Measurements from ENCODE around the gene TTC21A. TPM values are rescaled to one million over a fixed set of nuclear protein-coding genes. Genes with fewer than 3 reads are reported as not detected.
A peak's percentile ranks its signal among the peaks of the same experiment; 100 is the strongest.

The TTC21A gene
- total and polyA plus RNA-seq, 2 of the 13 experiments (the other 11 are each of a cell fraction or from before 2014, with no cell fraction given), result 0.31 to 1.5 TPM

DNA sequence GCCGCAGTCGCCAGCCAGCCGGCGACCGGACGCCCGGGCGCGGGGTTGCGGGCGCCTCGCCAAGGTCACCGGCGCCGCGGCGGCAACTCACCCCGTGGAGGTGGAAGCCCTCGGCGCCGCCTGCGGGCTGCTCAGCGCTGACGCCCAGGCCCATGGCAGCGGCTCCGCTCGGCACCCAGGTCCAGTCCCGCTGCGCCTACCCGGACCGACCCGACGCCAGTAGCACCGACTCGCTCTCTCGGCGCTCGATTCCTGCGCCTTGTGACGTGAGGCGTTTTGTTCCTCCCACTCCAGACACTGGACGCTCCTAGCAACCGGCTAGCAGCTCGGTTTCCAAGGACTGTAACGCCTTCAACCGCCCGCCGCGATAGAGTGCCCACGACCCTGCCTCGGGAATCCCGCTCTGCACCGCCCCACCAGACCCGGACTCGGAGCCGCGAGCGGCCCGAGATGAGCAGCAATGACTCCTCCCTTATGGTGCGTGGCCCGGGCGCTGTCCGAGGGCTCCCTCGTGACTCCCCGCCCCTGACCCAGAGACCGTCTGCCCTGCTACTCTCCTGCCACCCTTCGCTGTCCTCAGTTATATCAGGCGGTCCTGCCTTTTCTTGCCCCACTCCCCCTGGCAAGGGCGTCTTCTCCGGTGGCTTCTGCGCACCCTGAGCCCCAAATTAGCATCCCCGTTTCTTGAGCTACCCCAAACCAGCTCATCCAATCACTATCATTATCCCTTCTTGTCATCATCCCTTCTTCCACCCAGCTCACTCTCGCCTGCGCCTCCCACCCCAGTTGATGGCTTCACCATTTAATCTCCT is at the start of gene TTC21A, which contains the start of gene GORASP1 (continued):
- TF ChIP-seq ZNF790 (CRISPR knock-in tag; IDR thresholded peaks at IDR 0.05; ENCODE audit: borderline replicate concordance) (no peak; the same call in 1 of the 2 replicates), ZSCAN12 (CRISPR knock-in tag; IDR thresholded peaks at IDR 0.05) (no peak), FOXC1 (CRISPR knock-in tag; IDR thresholded peaks at IDR 0.05; ENCODE audit: borderline replicate concordance) (no peak), ZBTB7A (CRISPR knock-in tag; IDR thresholded peaks at IDR 0.05) (no peak), GABPB1 (CRISPR knock-in tag; IDR thresholded peaks at IDR 0.05) (peak; percentile 68; the same call in 1 of the 2 replicates), ZFP36 (IDR thresholded peaks at IDR 0.05; ENCODE audit: borderline replicate concordance, low read depth, low read length, partially characterized antibody) (no peak), SPEN (CRISPR knock-in tag; IDR thresholded peaks at IDR 0.05; ENCODE audit: low read depth) (peak; percentile 41; the same call in 1 of the 2 replicates), IKZF4 (CRISPR knock-in tag; IDR thresholded peaks at IDR 0.05; ENCODE audit: borderline replicate concordance, low read depth, not compliant biosample characterization) (peak; percentile 38), ZNF781 (CRISPR knock-in tag; IDR thresholded peaks at IDR 0.05; ENCODE audit: borderline replicate concordance, not compliant biosample characterization) (peak; percentile 33), XRCC5 (optimal IDR thresholded peaks at IDR 0.05; ENCODE audit: low read length) (peak; percentile 93), RELA (CRISPR knock-in tag; IDR thresholded peaks at IDR 0.05) (0 out of 2 replicates have a peak, but pooled peaks have one; percentile 24), TEAD3 (CRISPR knock-in tag; optimal IDR thresholded peaks at IDR 0.05; ENCODE audit: borderline replicate concordance) (peak; percentile 19), HNF1B (CRISPR knock-in tag; IDR thresholded peaks at IDR 0.05) (0 out of 2 replicates have a peak, but pooled peaks have one; percentile 48), ZBTB46 (CRISPR knock-in tag; IDR thresholded peaks at IDR 0.05; ENCODE audit: borderline replicate concordance) (no peak), HINFP (CRISPR knock-in tag; IDR thresholded peaks at IDR 0.05; ENCODE audit: low read depth) (peak; percentile 58; the same call in 1 of the 2 replicates), ELF1 (CRISPR knock-in tag; IDR thresholded peaks at IDR 0.05) (no peak)
- TF ChIP-seq, protein P1, sequence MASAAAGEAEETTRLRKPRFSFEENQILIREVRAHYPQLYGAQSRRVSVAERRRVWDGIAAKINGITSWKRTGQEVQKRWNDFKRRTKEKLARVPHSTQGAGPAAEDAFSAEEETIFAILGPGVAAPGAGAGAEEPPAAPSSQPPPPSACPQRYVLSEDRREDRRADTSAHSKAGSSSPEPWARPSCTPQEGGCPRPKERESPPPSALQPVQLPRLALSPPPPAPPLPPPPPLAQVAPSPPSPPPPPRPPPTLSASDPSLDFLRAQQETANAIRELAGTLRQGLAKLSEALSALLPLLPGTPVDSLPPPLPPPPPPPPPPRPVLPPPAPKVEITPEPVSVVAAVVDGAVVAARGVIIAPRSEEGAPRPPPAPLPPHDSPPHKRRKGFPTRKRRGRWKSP (CRISPR knock-in tag; IDR thresholded peaks at IDR 0.05), result 0 out of 2 replicates have a peak, but pooled peaks have one; percentile 54
- TF ChIP-seq, protein P2, sequence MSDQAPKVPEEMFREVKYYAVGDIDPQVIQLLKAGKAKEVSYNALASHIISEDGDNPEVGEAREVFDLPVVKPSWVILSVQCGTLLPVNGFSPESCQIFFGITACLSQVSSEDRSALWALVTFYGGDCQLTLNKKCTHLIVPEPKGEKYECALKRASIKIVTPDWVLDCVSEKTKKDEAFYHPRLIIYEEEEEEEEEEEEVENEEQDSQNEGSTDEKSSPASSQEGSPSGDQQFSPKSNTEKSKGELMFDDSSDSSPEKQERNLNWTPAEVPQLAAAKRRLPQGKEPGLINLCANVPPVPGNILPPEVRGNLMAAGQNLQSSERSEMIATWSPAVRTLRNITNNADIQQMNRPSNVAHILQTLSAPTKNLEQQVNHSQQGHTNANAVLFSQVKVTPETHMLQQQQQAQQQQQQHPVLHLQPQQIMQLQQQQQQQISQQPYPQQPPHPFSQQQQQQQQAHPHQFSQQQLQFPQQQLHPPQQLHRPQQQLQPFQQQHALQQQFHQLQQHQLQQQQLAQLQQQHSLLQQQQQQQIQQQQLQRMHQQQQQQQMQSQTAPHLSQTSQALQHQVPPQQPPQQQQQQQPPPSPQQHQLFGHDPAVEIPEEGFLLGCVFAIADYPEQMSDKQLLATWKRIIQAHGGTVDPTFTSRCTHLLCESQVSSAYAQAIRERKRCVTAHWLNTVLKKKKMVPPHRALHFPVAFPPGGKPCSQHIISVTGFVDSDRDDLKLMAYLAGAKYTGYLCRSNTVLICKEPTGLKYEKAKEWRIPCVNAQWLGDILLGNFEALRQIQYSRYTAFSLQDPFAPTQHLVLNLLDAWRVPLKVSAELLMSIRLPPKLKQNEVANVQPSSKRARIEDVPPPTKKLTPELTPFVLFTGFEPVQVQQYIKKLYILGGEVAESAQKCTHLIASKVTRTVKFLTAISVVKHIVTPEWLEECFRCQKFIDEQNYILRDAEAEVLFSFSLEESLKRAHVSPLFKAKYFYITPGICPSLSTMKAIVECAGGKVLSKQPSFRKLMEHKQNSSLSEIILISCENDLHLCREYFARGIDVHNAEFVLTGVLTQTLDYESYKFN (CRISPR knock-in tag; conservative IDR thresholded peaks at IDR 0.05), result 0 out of 2 replicates have a peak, but pooled peaks have one; percentile 22

All from HepG2 (cell line).